Endothelial cell (in vitro differentiated cells): ENCODE data around the gene LST1. TPM values are rescaled to one million over a fixed set of nuclear protein-coding genes. Genes with fewer than 3 reads are reported as not detected.
A peak's percentile ranks its signal among the peaks of the same experiment; 100 is the strongest.

Experiments used
- DNase-seq: peaks from one replicate; pipeline ENCODE4 v3.0.0; 2021; ENCODE audit warnings: low spot score
- H3K27ac Mint-ChIP-seq: one replicate; pipeline ENCODE4 v1.8.0; 2021; ENCODE audit warnings: mixed read lengths, inconsistent platforms; ENCODE audit not compliant: unreplicated experiment
- H3K27me3 Mint-ChIP-seq: one replicate; pipeline ENCODE4 v1.8.0; 2021; ENCODE audit warnings: mild to moderate bottlenecking, moderate library complexity, mixed read lengths, inconsistent platforms; ENCODE audit not compliant: unreplicated experiment
- H3K36me3 Mint-ChIP-seq: one replicate; pipeline ENCODE4 v1.8.0; 2021; ENCODE audit warnings: mild to moderate bottlenecking, low read depth, mixed read lengths, inconsistent platforms; ENCODE audit not compliant: unreplicated experiment
- H3K4me1 Mint-ChIP-seq: one replicate; pipeline ENCODE4 v1.8.0; 2021; ENCODE audit warnings: mild to moderate bottlenecking, mixed read lengths, inconsistent platforms; ENCODE audit not compliant: unreplicated experiment
- H3K4me3 Mint-ChIP-seq: one replicate; pipeline ENCODE4 v1.8.0; 2021; ENCODE audit warnings: mild to moderate bottlenecking, mixed read lengths, inconsistent platforms; ENCODE audit not compliant: unreplicated experiment
- H3K9me3 Mint-ChIP-seq: one replicate; pipeline ENCODE4 v1.8.0; 2021; ENCODE audit warnings: mixed read lengths, inconsistent platforms; ENCODE audit not compliant: unreplicated experiment
- total RNA-seq: library from RNA; stranded (reverse); fragmentation: NEBNext Ultra II Directional; extraction: Animal tissue kit (Norgen Biotek cat#: 25700); gene quantifications from one replicate; pipeline ENCODE4 v1.2.1, GENCODE V29; 2021; ENCODE audit not compliant: unreplicated experiment
- TF ChIP-seq, protein P1 (sequence below): fragments of 200-600 bp; sonication (generic); IDR thresholded peaks from one replicate; pipeline ENCODE4 v1.5.0; 2021; ENCODE audit warnings: antibody characterized with exemption; ENCODE audit not compliant: unreplicated experiment

LST1 gene
- total RNA-seq, 1 donor from 2014 or later: 1.7 TPM

DNA sequence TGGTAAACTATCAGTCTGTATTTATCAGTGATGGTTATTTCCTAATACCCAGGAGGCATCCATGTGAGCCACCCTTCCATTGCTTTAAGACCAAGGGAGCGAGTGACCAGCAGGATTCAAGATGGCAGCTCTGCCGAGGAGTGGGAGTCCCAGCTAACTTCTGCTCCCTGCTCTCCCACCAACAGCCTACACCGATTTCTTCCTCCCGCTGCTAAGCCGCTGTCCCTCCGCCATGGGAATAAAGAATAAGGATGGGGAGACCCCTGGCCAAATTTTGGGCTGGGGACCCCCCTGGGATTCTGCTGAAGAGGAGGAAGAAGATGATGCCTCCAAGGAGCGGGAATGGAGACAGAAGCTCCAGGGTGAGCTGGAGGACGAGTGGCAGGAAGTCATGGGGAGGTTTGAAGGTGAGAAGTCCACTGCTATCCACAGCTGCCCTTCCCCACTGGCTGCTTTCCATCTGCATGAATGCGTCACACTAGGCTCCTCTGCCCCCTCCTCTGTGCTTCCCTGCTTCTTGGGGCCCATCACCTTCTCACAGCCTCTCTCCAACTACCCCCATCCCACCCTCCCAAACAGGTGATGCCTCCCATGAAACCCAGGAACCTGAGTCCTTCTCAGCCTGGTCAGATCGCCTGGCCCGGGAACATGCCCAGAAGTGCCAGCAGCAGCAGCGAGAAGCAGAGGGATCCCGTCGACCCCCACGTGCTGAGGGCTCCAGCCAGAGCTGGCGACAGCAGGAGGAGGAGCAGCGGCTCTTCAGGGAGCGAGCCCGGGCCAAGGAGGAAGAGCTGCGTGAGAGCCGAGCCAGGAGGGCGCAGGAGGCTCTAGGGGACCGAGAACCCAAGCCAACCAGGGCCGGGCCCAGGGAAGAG lies 28.4 kb upstream of the LST1 start:
- H3K36me3 Mint-ChIP-seq: peaks cover 20% of the 10 kb centered on the region
- DNase-seq: no peak
- H3K9me3 Mint-ChIP-seq: no peaks in the 10 kb centered on the region
- no peak overlapping the region for H3K4me3 Mint-ChIP-seq
- H3K27me3 Mint-ChIP-seq: peaks cover 5% of the 10 kb centered on the region
- TF ChIP-seq, protein P1, sequence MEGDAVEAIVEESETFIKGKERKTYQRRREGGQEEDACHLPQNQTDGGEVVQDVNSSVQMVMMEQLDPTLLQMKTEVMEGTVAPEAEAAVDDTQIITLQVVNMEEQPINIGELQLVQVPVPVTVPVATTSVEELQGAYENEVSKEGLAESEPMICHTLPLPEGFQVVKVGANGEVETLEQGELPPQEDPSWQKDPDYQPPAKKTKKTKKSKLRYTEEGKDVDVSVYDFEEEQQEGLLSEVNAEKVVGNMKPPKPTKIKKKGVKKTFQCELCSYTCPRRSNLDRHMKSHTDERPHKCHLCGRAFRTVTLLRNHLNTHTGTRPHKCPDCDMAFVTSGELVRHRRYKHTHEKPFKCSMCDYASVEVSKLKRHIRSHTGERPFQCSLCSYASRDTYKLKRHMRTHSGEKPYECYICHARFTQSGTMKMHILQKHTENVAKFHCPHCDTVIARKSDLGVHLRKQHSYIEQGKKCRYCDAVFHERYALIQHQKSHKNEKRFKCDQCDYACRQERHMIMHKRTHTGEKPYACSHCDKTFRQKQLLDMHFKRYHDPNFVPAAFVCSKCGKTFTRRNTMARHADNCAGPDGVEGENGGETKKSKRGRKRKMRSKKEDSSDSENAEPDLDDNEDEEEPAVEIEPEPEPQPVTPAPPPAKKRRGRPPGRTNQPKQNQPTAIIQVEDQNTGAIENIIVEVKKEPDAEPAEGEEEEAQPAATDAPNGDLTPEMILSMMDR: no peak
- no peak overlapping the region for H3K27ac Mint-ChIP-seq
- peaks cover 31% of the 10 kb centered on the region for H3K4me1 Mint-ChIP-seq

DNA sequence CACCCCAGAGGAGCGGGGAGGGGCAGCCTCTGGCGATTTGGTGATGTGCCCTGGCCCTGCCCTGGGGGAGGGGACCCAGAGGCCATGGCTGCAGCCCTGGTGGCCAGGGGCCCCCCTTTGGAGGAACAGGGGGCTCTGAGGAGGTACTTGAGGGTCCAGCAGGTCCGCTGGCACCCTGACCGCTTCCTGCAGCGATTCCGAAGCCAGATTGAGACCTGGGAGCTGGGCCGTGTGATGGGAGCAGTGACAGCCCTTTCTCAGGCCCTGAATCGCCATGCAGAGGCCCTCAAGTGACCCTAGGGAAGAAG lies 27.8 kb upstream of the LST1 start:
- Mint-ChIP-seq H3K36me3 (peaks cover 20% of the 10 kb centered on the region), H3K9me3 (no peaks in the 10 kb centered on the region), H3K27me3 (peaks cover 5% of the 10 kb centered on the region), H3K27ac (peak overlapping the region; percentile 57), H3K4me3 (no peak overlapping the region), H3K4me1 (peaks cover 31% of the 10 kb centered on the region)
- DNase-seq: no peak
- TF ChIP-seq, protein P1: no peak

DNA sequence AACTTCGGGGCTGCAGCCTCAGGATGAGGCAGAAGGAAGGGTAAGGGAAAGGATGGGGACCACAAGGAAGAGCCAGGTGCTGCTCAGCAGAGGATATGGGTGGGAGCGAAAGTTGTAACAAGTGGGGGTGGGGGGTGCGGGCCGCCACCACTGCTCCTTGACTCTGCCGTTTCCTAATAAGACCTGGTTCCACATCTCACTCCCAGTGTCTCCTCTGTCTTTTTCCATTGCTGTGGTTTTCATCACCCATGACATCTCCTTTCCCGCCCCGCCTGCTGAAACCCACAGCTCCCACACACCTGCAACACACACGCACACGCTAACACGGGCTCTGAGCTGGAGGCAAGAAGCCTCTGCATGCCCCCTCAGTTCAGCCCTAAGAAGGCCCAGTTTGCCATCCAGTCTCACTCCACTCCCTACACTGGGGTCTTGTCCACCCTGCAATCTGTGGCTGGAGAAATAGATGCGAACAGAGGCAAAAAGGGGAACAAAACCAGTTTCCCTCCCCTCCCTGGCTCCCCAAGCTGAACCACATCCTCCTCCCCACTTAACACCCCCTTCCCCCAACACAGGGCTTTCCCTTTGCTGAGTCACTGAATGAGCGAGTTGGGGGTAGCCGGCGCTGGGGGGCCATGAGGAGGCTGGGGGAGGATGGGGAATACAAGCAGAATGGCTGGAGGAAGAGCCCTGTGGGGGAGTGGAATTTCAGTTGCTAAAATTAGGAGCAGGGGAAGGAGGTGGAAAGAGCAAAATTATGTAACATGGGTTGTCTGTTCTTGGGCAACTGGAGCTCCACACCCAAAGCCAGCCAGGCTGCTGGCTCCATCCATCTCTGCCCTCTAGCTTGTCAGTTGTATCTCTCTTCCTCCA lies 27.2 kb upstream of the LST1 start:
- Mint-ChIP-seq H3K4me3 (peak overlapping the region; percentile 40), H3K36me3 (peaks cover 20% of the 10 kb centered on the region), H3K27ac (peak overlapping the region; percentile 92), H3K9me3 (no peaks in the 10 kb centered on the region), H3K4me1 (peaks cover 31% of the 10 kb centered on the region), H3K27me3 (peaks cover 6% of the 10 kb centered on the region)
- TF ChIP-seq, protein P1: no peak
- no peak for DNase-seq

DNA sequence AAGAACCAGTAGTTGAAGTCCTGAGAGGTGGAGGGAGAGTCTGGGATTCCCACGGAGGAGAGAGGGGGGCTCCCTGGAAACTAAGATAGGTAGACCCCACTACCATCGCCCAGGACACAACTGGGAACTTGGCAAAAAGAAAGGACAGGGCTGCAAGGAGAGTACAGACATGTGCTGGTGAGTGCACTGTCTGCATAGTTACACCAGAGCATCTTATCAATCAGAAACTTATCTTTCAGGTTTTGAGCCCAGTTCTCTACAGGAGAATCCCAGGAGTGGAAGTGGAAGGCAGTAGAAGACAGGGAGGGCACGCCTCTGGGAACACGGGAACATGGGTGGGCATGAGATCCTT lies 26.5 kb upstream of the LST1 start:
- peaks cover 31% of the 10 kb centered on the region for H3K4me1 Mint-ChIP-seq
- TF ChIP-seq, protein P1: no peak
- H3K4me3 Mint-ChIP-seq: peak overlapping the region; percentile 40
- DNase-seq: no peak
- H3K36me3 Mint-ChIP-seq: peaks cover 20% of the 10 kb centered on the region
- peak overlapping the region; percentile 92 for H3K27ac Mint-ChIP-seq
- no peaks in the 10 kb centered on the region for H3K9me3 Mint-ChIP-seq
- peaks cover 7% of the 10 kb centered on the region for H3K27me3 Mint-ChIP-seq
